HuH-7 (cell line): Measurements from ENCODE around the gene LRRC18.
A peak's percentile ranks its signal among the peaks of the same experiment; 100 is the strongest.

Source experiments
- DNase-seq: peaks from one replicate; pipeline ENCODE4 v3.0.0; 2011; ENCODE audit warnings: low spot score

LRRC18 gene

DNA sequence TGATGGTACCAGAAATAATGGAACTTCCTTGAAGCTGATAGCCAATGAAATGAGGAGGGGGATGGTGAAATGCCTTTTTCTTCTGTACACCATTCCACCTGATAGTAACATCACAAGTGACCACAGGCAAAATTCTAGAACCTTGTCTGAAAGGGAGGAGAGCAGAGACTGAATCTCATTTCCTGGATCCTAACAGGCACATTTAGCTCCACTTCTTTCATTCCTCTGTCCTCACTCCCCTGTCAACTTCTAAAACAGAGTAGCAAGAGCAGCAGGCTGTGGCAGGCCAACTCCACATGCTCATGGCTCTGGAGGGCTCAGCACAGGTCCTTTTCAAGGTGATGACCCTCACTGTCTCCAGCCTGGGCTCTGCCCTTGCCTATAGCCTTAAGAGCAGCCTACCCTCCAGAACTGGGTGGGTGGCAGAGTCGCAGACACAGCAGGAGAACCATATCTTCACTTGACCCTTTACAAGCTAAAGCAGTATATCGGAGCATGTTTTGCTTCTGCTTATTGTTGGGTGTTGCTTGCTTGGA lies at the start of gene LRRC18:
Gene LRRC18, minus strand, starts transcription at position 51 of the 536 bp plus-strand sequence. CDS start 25,685 bp downstream, outside the sequence.
- DNase-seq: no peak

DNA sequence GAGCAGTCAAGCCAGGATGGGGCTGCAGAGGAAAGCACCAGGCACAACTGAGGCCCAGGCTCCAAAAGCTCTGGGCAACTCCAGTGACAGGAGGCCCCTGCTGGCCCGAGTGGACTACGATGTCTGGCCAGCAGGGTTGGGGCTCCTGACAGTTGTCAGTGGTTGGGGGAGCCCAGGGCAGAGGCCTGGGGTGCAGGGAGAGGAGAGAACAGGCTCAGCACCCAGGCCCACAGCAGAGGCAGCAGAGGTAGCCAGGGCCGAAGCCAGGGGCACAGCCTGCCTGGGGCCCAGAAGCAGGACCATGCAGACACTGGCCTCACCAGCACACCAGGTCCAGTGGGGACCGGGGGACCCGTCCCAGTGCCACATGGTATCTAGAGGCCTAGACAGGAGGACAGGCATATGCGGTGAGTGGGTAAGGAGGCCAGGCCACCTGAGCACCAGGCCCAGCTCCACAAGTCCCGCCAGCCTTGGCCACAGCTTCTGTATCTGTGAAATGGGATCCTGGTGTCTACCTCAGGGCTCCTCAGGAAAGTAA lies 46.0 kb upstream of the LRRC18 start:
- no peak for DNase-seq

GRCh38 chr10:48983648-48984351 lies 44.2 kb upstream of the LRRC18 start:
- DNase-seq: no peak

- no peak for DNase-seq
Observed at GRCh38 chr10:48982584-48982983, 42.9 kb upstream of the LRRC18 start.

DNA sequence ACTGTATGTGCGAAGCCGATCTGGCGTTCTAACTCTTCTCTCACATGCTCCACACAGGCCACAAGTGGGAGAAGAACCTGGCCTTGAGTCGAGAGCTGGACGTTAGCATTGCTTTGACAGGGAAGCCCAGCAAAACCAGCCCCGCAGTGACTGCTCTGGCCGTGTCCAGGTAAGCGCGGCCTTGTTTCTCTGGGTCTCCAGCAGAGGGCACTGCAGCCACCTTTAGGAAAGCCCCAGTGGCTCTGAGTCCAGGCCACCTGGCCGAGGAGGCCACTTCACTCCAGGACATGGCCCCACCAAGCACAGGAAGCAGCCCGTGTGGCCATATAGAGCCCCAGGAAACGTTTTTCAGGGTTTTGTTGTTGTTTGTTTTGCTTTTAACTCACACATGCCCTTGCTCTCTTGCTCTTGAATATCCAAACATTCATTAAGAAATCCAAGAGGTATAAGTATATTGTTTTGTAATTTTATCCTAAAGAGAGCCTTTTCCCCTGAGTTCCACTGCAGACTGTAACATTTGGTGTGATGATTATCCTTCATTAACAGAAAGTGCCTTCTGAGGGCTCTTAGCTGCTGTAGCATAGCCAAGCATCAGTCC lies 41.8 kb upstream of the LRRC18 start:
- DNase-seq: peak; percentile 61

DNA sequence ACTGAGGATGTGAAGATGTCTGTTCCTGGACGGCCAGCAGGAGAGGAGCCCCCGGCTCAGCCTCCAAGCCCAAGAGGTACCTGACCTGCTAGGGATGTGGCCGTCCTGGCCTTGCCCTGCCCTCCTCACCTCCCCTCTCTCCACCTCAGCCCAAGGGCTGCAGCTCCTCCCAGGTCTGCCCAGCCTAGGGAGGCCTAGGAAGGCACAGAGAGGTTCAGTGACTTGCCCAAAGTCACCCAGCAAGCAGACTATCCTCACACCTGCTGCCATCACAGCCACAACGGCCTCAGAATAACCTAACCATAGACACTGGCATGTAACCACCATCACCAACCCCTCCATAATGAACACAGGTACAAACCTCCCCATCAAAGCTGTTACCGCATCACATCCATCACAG lies 38.7 kb upstream of the LRRC18 start:
- no peak for DNase-seq

DNA sequence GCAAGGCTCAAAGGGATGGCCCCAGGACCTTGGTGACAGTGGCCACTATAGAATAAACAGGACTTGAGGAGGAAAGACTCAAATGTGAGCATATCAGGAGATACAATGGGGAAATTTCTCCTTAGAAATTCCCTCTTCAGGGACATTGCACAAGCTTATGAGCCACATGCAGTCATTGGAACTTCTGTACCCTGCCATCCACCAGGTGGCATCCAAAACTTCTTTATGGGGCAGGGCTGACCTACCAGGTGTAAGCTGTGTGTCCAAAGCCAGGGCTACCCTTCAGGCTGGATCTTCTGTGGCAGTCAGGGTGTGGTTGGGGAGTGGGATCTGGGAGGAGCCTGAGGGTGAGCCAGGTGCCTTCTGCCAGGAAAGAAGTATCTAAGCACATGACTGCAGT lies 36.6 kb upstream of the LRRC18 start:
- peak; percentile 4 for DNase-seq

- no peak for DNase-seq
Observed at GRCh38 chr10:48974510-48975156, 35.0 kb upstream of the LRRC18 start.

DNA sequence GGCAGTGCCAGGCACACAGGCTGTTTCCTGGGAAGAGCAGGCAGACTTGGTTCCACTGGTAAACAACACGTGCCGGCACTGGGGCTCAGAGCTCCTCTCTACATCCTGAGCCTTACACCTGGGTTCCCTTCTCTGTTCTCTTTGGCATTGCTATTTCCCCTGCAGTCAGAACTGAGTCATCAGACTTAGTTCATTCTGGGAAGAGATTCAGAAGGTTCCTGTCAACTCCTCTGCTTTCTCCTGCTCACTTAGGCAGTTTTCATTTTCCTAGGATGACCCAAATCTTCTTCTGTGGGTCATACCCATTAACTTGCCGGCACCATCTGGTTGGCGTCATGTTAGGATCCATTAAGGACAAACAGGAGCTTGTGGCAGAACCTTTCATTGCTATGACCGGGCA lies 33.4 kb upstream of the LRRC18 start:
- no peak for DNase-seq

DNA sequence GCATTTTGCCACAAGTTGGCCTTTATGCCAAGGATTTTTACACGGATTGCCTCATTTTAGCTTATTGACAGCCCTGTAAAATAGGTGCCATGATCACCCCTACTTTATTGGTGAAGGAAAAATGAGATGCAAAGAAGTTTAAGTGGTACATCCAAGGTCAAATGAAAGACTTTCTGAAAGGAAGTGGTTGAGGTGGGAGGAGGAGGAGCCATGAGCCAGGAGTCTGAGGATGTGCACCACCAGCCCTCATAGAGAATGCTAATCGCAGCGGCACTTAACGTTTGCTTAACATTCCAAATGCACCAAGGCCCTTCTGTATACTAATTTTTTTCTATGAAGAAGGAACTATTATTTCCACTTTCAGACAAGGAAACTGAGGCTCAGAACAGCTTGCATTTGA lies 31.0 kb upstream of the LRRC18 start:
- DNase-seq: no peak

DNA sequence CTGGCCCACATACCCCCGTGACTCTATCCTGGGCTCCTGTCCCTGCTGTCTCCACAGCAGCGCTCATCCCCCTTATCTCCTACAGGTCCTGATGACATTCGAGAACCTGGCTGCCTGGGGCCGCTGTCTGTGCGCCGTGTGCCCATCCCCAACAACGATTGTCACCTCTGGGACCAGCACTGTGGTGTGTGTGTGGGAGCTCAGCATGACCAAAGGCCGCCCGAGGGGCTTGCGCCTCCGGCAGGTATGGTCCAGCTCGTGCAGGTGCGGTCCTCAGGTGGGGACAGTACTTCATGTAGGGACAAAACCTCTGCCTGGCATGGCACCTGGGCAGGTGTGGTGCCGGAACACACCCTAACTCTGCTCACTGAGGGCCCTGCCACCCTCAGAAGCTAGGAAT lies 30.4 kb upstream of the LRRC18 start:
- no peak for DNase-seq

DNA sequence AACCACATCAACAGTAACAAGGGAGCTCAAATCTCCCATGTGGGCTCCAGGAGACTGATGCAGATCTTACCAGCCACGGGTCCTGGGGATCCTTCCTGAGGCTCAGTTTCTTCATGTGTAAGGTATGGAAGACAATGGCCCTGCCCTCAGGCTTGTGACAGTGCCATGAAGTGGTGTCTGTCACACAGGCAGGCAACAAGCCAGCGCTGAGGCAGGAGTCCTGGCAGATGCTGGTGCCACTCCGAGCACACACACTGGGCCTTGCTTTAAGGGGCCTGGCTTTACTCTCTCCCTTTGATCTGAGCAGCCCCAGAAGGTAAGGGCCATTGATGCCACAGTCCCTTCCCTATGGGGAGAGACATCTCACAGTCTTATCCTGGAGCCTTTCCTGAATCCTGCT lies 28.4 kb upstream of the LRRC18 start:
- DNase-seq: no peak

GRCh38 chr10:48965460-48965859 lies 25.8 kb upstream of the LRRC18 start:
- no peak for DNase-seq

- no peak for DNase-seq
Observed at GRCh38 chr10:48964038-48964437, 24.4 kb upstream of the LRRC18 start.

- no peak for DNase-seq
Observed at GRCh38 chr10:48958598-48959190, 19.1 kb upstream of the LRRC18 start.

GRCh38 chr10:48957361-48958151 lies 17.9 kb upstream of the LRRC18 start:
- DNase-seq: no peak

- DNase-seq: no peak
Observed at GRCh38 chr10:48951707-48952106, 12.1 kb upstream of the LRRC18 start.

DNA sequence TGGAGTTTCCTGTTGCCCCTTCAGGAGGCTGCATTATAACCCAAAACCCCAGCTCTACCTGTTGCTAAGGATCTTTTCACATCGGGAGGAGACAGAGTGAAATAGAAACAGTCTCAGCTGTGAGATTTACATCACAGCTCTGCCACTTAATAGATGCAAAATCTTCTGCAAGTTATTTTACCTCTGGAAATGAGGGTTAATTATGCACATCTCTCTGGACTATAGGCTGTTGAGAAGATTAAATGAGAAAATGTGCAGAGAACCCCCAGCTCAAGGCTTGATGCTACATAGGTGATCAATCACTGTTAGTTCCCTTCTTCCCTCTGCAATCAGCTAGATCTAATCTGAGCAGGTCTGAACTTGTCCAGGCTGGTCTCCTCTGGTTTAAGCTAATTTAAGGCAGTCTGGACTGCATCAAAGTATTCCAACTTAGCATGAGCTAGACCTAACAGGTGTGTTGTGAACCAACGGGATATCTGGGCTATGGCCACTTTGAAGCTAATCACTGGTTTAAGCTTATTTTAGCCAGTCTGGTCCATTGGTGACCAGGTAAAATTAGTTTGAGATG lies 8.9 kb upstream of the LRRC18 start:
- DNase-seq: no peak

- no peak for DNase-seq
Observed at GRCh38 chr10:48947690-48948469, 8.2 kb upstream of the LRRC18 start.

- no peak for DNase-seq
Observed at GRCh38 chr10:48946891-48947500, 7.4 kb upstream of the LRRC18 start.
